ENCODE data around the gene WIPI1.
"Not testable (repeated sequence)": the region's sequence is repeated elsewhere in the genome, so short reads cannot be mapped to it uniquely, and the experiment has no call there.

Gene WIPI1

DNA sequence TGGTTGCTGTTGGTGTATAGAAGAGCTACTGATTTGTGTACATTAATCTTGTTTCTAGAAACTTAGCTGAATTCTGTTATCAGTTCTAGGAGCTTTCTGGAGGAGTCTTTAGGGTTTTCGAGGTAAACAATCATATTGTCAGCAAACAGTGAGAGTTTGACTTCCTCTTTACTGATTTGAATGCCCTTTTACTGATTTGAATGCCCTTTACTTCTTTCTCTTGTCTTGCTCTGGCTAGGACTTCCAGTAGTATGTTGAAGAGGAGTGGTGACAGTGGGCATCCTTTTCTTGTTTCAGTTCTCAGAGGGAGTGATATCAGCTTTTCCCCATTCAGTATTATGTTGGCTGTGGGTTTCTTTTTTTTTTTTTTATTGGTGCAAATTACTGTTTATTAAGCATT, 49.6 kb downstream of the WIPI1 start:
- DNase-seq = not testable (repeated sequence)

DNA sequence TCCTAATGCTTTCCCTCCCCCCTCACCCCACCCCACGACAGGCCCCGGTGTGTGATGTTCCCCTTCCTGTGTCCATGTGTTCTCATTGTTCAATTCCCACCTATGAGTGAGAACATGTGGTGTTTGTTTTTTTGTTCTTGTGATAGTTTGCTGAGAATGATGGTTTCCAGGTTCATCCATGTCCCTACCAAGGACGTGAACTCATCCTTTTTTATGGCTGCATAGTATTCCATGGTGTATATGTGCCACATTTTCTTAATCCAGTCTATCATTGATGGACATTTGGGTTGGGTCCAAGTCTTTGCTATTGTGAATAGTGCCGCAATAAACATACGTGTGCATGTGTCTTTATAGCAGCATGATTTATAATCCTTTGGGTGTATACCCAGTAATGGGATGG, 53.5 kb downstream of the WIPI1 start:
- DNase-seq = not testable (repeated sequence)

DNA sequence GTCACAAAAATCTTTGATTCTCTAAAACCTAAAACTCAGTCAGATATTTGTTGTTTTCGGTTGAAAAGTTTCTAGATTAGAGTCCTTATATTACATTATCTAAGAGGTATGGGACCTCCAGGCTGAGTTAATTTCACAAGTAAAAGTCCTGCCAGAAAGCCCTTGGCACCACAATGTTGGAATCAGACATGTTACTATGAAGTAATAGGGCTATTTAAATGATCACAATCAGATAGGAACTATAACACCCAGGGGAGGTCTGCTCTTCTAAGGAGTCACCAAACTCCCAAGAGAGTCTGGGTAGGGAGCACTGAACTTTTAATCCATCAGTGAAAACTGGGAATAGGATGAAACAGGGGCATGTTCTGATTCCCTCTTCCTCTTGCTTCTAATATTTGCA, 54.2 kb downstream of the WIPI1 start:
- no peak for DNase-seq

DNA sequence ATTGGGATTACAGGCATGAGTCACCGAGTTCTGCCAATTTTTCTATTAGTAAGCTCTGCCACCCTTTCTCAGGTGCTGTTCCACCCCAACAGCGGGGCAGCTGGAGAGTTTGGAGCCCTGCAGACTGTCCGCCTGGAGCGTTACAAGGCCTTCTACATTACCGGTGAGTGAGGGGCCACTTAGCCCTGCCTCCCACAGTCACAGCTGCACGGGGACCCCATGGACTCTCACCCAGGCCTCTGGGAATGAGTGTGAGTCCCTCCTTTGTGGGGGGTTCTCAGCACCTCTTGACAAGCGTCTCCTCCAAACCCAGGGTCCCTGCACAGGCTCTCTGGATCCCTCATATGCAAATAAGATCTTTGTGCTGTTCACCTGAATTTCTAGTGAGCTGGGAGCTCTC, 56.0 kb downstream of the WIPI1 start:
- DNase-seq = no peak

DNA sequence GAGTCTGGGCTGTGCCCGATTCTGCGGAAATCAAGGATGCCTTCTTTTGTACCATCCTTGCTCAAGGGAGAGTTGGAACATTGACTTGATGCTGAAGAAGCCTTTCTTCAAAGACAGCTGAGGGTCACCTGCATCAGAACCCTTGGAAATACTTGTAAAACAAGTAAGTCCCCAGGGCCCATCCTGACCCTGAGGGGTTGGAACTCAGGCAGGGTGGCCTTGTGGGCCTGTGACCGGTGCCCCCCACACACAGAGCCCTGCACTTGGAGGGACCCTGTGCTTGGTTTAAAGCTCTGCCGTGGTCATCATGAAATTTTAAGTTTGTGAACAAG, 56.9 kb downstream of the WIPI1 start:
- DNase-seq = no peak

DNA sequence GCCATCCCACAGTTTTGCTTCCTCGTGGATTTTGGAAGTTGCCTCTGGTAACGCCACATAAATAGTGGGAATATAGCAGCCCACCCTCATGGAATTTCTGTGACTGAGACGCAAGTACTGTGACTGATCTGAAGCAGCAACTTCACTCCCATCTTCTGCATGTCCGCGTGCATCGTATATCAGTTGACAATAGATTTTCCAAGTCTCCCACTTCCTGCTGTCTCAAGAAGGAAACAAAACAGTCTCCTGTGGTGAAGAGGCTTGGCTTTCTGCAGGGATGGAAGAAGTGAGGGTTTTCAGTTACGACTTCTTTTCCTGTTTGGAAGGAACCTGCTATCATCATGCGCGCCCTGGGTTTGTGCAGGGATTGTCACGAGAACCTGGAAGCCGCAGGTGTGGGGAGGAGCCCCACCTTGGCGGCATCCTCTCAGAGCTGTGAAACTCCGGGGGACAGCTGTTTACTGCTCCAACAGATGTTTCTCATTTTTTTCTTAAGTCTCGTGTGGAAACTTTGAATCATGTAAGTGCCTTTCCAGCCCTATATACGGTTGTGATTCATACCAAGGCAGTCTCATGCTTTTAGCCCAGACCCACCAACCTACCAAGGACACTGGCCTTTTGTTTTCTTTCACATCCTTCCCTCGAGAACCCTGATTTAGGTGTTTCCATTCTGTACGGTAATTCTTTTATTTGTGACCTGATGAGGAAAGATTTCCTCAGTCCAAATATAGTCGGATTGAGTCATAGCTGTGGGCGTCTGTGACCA, 57.5 kb downstream of the WIPI1 start:
- DNase-seq = no peak

DNA sequence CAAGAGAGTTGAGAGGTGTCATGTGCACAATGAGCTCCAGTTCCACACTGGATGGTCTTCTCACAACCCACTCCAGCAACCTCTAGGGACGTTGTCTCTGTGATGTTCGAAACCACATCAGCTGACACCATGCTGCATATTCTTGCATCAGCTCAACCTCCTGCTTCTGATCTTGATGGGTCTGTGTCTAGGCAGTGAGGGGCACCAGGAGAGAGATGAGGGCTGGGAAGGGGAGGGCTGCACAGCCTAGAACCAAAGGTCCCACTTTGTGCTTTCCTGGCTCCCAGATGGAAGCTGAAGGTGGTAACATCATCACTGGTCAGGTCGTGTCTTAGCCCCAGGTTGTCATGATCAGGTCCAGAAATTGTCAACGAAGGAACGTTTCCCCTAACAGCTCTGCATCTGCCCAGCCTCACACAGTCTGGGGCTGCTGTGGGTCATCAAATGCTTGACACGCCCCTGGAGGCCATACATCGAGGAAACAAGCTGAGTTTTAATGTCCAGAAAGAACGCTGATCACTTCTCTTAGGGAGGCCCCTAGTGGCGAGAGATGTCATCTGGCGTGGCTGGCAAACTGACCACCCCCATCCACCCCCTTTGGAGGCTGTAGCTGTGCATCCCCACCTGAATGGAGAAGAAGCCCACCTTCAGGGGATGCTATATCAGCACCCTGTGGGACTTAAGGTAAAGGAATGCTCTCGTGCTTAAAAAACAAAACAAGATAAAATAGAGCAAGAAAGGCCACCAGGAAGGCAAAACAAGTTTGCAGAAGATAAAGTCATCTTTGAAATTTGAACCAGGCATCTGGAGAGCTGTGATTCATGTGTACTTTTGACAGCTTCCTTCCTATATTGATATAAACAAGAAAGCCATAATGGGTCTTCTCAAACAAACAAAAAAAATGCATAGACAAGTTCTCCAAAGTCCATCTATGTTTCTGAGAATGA, 58.3 kb downstream of the WIPI1 start:
- DNase-seq = peak; percentile 39

DNA sequence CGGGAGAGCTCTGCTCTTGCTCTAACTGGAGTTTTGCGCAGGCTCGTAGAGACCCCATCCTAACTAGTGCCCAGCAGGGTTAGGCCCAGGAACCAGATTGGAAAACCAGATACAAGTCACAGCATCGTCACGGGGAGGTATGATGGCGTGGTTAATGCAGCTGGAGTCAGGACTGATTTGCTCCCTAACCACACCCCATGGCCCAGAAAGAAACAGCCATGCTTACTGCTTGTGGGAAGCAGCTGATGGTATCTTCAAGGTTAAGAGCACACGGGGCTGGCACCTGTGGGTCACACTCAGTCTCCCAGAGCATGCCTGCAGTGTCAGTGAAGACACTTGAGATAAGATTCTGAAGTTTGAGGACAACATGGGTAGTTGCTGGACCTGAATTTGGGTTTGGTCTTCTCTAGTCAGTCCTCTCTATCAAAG, 60.2 kb downstream of the WIPI1 start:
- DNase-seq = no peak

DNA sequence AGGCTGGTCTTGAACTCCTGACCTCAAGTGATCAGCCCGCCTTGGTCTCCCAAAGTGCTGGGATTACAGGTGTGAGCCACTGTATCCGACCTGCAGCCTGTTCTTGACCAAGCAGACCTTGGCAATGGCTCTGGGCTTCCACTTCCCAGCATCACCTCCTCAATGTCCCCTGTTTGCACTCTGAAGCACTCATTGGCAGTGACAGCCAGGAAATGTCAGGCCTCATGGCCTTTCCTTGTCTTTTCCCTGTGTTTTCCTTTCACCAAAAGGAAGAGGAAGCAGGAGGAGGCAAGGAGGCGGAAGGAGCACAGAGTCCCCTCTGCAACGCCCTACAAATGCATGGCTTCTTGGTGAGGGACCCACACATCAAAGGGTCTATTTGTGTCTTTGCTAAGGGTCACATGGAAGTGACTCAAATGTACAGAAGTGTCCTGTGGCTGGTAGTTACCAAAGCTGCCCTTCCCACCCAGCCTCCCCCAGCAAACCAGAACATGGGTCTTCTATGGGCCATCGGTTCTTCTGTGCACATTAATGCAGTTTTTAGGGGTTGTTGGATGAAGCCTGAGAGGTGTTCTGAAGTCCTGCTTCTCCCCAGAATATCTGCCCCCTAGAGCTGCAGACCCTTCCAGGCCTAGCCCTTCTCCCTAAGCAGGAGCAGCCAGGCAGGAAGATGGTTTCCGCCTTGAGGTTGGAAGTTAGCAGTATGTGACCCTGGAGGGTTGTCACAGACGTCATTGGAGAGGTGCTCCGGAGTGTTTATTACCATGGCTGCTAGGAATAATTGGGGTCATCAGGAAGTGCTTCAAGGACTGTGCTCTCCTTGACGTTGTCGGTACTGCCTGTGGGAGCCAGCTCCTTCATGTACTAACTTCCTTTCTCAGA, 60.8 kb downstream of the WIPI1 start:
- DNase-seq = no peak

DNA sequence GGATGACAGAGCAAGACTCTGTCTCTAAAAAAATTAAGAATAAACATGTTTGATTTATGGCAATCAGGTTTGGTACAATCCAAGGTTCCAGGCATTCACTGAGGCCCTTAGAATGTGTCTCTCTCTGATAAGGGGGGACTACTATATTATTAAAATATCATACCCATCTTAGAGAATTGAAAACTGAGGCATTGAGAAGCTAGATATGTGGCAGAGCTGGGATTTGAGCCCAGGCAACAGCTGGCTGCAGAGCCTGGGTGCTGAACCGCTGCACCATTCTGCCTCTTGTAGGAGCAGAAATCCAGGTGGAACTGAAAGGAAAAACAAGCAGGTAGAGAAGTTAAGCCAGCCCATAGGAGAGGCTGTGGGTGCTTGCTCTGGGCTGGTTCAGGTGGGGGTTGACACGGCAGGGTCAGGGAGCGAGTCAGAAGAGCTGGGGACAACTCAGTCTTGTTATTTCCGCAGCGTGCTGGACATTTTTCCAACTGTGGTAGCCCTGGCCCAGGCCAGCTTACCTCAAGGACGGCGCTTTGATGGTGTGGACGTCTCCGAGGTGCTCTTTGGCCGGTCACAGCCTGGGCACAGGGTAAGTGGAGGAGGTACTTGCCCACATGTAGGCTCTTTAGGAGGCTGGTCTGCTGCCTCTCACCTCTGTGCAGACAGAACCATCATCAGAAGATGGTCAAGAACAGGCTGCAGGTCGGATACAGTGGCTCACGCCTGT, 62.5 kb downstream of the WIPI1 start:
- DNase-seq = no peak

DNA sequence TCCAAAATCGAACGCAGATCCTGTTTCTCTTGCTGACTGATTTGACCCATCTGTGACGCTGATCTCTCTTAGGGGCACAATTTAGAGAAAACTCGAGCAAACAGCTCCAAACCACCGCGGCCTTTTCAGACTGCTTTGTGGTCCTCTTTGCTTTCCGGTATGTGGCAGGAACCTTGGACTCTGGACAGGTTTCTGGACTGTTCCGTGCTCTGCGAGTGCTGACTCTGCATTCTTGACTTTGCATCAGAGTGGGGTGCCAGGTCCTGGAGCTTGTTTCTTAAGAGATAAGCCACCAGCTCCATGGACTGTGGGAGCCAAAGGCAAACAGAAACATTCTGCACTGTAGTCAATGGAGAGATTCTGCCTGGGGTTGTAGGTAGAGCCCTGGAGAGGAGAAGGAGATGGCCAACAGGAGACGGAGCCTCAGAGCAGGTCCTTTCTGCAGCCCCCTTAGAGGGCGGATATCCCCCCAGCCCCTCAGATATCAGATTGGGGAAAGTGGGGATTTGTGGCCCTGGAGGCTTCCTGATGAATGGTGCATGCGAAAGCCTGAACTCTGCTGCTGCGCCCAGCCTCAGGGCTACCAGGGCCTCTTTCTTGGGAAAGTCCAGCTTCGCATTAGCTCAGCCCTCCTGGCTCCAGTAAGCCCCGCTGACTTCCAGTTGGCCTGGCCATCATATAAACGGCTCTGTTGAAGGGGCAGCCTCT, 65.6 kb downstream of the WIPI1 start:
- no peak for DNase-seq

DNA sequence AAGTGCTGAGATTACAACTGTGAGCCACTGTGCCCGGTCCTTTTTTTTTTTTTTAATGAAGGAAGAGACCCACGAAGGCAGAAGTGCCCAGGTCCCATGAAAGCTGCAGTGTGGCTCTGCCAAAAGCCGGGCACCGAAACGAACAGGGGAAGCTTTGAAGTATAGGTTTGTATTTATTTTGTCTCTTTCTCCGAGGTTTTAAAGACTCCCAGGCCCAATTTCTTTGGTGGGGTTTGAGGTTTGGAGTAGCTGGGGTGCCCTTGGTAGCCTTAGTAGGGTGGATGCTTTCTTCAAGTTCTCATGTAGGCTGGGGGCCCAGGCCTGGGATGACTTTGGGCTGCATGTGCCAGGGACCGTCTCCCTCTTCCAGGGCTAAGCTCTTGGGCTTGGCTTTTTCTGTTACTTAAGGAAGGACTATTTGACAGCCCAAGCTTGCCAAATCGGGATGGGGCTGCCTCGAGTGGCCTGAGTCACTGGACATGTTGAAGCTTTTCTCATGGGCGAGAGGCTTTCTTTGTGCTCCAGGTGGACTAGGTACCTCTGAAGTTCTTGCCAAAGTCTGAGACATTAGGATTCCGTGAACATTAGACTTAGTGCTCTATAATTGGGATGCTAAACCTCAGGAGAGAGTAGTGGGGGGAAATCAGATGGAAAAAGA, 66.3 kb downstream of the WIPI1 start:
- no peak for DNase-seq

DNA sequence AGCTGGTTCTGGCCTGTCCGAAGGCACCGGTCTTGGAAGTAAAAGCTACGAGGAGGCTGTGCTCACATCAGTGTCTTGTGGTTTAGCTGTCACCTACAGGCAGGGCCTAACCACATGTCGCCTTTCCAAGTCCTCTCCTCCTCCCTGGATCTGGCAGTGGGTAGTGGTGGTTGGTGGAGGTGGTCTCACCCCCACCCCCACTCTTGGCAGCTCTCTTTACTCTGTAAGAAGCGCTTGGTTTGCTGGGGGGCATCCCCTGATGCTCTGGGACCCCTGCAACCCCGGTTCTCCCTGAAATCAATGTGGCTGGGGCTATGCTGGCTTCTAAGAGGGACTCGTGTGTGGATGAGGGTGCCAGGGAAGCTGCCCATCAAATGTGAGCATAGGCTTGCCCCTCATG, 68.3 kb downstream of the WIPI1 start:
- no peak for DNase-seq

DNA sequence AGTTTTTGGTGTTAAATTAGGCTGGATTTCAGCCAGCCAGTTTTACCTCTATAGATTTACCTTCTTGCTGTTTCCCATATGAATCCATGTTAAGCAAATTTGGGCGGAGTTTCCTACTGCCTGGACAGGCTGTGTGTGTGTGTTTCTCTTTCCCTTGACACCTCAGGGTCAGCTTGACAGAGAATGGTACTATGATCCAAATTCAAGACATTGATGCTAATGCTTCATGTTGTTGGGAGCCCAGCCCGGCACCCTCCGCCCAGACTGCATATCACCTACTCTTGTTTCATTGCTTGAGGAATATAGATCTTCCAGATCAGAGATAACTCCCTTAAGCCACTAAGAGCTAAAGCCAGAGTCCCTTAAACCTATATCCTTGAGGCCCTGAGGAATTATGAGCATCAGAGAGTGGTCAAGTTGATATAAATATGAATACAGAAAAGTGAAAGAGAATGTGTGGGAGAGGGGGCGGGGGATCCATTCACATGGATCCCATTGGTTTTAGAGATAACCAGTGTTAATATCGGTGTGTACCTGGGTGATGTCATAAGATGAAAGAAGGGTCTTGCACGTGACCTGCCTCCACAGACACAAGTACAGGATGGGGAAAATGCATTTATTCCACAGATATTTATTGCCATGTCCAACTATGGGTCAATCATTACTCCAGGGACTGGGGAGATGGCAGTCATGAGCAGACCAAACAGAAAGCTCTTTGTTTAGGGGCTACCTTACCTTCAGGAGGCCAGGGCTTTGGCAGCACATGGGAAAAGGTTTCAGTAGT, 69.7 kb downstream of the WIPI1 start:
- no peak for DNase-seq

DNA sequence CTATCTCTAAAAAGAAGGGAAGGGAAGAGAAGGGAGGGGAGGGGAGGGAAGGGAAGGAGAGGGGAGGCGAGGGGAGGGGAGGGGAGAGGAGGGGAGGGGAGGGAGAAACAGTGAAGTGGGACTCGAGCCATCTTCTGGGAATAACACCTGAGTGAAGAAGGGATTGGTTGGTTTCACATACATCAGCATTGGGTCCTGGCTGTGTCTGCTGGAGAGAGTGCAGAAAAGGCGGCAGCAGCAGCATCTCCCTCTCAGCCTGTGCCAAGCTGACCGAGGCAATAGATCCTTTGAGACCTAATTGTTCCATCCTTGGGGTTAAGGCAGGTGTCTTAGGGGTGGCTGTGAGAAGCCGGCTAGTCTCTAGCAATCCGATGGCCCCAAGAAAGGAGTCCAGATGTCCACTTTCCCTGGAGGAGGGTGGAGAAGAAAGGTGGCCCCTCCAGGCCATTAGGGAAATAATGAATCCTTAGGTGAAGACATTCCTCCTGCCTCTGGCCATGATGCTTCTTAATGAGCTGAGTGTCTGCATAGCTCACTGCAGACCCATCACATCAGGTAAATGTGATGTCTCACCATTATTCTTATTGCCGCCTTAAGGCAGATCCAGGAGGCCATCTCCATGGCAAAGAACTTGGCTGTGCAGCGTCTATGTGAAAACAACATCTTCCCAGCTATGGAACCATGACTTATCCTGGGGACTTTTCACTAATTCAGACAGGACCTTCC, 71.6 kb downstream of the WIPI1 start:
- no peak for DNase-seq

DNA sequence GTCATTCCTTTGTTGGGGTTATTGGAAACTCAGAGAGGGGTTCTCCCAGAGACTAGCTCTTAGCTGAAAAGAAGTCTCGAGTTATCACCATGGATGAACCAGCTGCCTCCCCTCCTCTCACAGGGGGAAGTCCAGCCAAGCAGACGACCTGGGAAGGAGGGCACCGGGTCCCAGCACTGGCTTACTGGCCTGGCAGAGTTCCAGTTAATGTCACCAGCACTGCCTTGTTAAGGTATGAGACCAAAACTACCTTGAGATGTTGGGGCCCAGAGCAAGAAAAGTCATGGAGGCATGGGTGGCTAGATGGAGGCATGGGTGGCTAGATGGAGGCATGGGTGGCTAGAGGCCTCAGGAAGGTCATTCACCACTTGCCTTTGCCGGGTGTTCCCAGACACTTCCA, 72.4 kb downstream of the WIPI1 start:
- no peak for DNase-seq

DNA sequence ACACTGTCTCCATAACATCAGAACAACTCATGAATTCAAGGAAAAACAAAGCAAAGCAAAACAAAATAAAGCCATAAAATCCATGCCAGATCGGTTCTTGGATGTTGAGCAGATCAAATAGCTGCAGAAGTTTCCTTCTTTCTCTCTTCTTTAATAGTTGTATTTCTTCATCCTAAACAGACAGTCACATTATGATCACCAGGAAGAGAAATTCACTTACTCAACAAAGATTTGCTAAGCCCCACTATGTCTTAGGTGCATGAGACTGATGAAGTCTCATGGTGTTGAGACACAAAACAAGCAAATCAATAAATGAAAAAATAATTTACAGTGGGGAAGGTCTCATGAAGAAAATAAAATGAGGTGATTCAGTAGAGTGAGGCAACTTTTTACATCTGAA, 72.8 kb downstream of the WIPI1 start:
- no peak for DNase-seq

DNA sequence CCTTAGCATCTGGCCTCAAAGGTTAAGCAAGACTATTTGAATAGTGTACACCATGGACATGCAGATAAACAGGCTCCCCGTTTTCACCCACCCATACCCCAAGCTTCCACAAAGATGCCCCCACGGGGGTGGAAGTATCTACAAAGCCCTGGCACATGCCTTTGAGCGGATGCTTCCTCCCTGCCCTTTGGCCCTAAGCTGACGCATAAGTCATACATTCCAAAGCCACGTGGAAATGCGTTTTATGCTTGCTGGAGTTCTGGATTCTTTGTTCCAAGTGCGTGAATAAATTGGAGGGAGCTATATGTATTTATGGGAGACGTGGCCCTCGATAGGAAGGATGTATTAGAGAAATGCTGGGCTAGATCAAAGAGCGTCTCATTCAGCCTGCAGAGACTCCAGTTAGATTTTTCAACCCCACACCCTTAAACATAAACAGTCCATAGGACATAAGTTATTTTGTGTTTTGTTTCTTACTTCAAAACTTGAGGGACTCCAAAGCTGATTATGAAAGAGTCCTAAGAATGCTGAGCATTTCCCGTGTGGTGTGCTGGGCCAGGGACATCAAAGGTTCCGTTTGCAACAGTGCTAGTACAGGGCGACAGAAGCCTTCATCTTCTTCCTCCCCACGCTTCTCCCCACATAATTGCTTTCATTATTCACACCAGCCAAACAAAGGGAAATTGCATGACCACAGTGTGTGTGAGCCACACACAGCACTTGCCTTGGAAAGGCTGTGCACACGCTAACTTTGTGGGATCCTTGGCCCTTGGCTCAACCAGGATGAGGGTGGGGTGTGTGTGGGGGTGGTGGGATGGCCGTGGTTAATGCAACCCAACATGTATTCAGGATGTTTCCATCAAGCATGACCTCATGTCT, 73.6 kb downstream of the WIPI1 start:
- no peak for DNase-seq

DNA sequence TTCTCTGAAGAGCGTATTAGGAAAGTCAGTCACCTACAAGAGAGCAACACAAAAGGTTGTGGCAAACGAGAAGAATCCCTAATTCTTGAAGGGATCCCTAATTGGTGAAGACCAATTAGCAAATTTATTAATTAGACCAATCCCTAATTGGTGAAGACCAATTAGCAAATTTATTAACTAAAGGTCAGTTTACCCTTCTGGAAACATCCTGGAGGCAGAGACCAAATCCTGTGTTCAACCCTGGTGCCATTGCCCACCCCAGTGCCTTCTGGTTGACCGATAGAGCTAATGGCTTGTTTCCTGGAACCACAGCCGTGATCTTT, 74.2 kb downstream of the WIPI1 start:
- no peak for DNase-seq

Data from NCI-H748 treated with DMSO at 0.1 percent for 48 hours (cell line).